Neural progenitor cell (in vitro differentiated cells): ENCODE measurements around the gene SLC6A7. TPM values are rescaled to one million over a fixed set of nuclear protein-coding genes. Genes with fewer than 3 reads are reported as not detected.

ENCODE experiments used
- DNase-seq: peaks from one replicate; pipeline ENCODE4 v3.0.0-alpha.2; 2016; ENCODE audit warnings: low spot score
- H2AFZ ChIP-seq: fragments of 200-600 bp; sonication (generic); replicated peaks from 2 replicates; pipeline ENCODE4 v1.6.1; 2016; ENCODE audit warnings: antibody characterized with exemption
- H3F3A ChIP-seq: fragments of 200-600 bp; sonication (generic); 2 replicates; pipeline ENCODE4 v1.6.1; 2016; ENCODE audit warnings: antibody characterized with exemption, low read depth
- H3K27ac ChIP-seq: fragments of 200-600 bp; sonication (generic); 2 replicates; pipeline ENCODE4 v1.5.1; 2016; ENCODE audit warnings: mild to moderate bottlenecking
- H3K27me3 ChIP-seq: fragments of 200-600 bp; sonication (generic); 2 replicates; pipeline ENCODE4 v1.6.1; 2016; ENCODE audit warnings: mild to moderate bottlenecking, moderate library complexity
- H3K36me3 ChIP-seq: fragments of 200-600 bp; sonication (generic); 2 replicates; pipeline ENCODE4 v1.5.1; 2016
- H3K4me1 ChIP-seq: fragments of 200-600 bp; sonication (generic); 2 replicates; pipeline ENCODE4 v1.6.1; 2016; ENCODE audit warnings: mixed run types
- H3K4me2 ChIP-seq: fragments of 200-600 bp; sonication (generic); 2 replicates; pipeline ENCODE4 v1.6.1; 2016
- H3K4me3 ChIP-seq: fragments of 200-600 bp; sonication (generic); 2 replicates; pipeline ENCODE4 v1.5.1; 2016
- H3K79me2 ChIP-seq: fragments of 200-600 bp; sonication (generic); 2 replicates; pipeline ENCODE4 v1.6.1; 2016; ENCODE audit warnings: low read depth
- H3K9ac ChIP-seq: fragments of 200-600 bp; sonication (generic); 2 replicates; pipeline ENCODE4 v1.6.1; 2016
- H3K9me3 ChIP-seq: fragments of 200-600 bp; sonication (generic); 2 replicates; pipeline ENCODE4 v1.5.1; 2016; ENCODE audit warnings: low read depth
- H4K20me1 ChIP-seq: fragments of 200-600 bp; sonication (generic); 2 replicates; pipeline ENCODE4 v1.6.1; 2016; ENCODE audit warnings: low read depth
- H3K27ac Mint-ChIP-seq: 3 replicates; pipeline ENCODE4 v1.8.0; 2021; ENCODE audit warnings: mixed read lengths
- H3K27me3 Mint-ChIP-seq: 2 replicates; pipeline ENCODE4 v1.8.0; 2022; ENCODE audit warnings: low read depth, mild to moderate bottlenecking, inconsistent platforms, moderate library complexity, mixed read lengths; ENCODE audit not compliant: insufficient read depth
- H3K36me3 Mint-ChIP-seq: 3 replicates; pipeline ENCODE4 v1.8.0; 2021; ENCODE audit warnings: mixed read lengths
- H3K4me1 Mint-ChIP-seq: 3 replicates; pipeline ENCODE4 v1.8.0; 2021; ENCODE audit warnings: mixed read lengths
- H3K4me3 Mint-ChIP-seq: 3 replicates; pipeline ENCODE4 v1.8.0; 2021; ENCODE audit warnings: mild to moderate bottlenecking, moderate library complexity, mixed read lengths
- H3K9me3 Mint-ChIP-seq: 3 replicates; pipeline ENCODE4 v1.8.0; 2020; ENCODE audit warnings: mixed read lengths
- EZH2 ChIP-seq: fragments of 200-600 bp; sonication (generic); IDR thresholded peaks from 2 replicates; pipeline ENCODE4 v1.6.1; 2017; ENCODE audit warnings: antibody characterized with exemption, mild to moderate bottlenecking, moderate library complexity
- EZH2phosphoT487 ChIP-seq: fragments of 200-600 bp; sonication (generic); IDR thresholded peaks from 2 replicates; pipeline ENCODE4 v1.6.1; 2017; ENCODE audit warnings: antibody characterized with exemption
- total RNA-seq: library from RNA; depleted of rRNA; stranded (reverse); fragments of >200 nt; gene quantifications from 2 replicates; pipeline ENCODE4 v1.2.3, GENCODE V29; 2015; ENCODE audit warnings: low replicate concordance
- TF ChIP-seq, protein P1 (sequence below): fragments of 200-600 bp; sonication (generic); IDR thresholded peaks from 2 replicates; pipeline ENCODE4 v1.5.1; 2017; ENCODE audit warnings: antibody characterized with exemption, mild to moderate bottlenecking

The SLC6A7 gene
- total RNA-seq, 1 donor from 2014 or later = not detected

DNA sequence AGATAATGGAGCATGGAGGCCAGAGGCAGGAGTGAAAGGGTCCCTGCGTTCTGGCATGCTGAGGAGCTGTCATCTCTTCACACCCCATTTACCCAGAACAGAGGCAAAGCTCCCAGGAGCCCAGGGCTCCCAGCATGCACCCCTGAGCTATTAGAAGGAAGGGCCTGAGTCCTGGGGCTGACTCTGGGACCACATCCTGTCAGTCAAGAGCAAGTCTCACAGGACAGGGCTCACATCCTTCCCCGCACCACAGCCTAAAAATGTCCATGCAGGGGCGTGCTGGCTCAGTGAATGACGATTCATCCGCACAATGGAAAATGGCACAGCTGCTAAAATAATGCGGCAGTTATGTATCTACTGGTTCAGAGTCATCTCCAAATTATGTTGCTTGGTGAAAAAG, 68.3 kb downstream of the SLC6A7 start:
- no peaks in the 10 kb centered on the region for H3K79me2 ChIP-seq
- no peak overlapping the region for H2AFZ ChIP-seq
- DNase-seq = peak; percentile 64
- Mint-ChIP-seq H3K36me3 (no peaks in the 10 kb centered on the region), H3K9me3 (no peaks in the 10 kb centered on the region), H3K4me1 (peaks cover 53% of the 10 kb centered on the region), H3K4me3 (peak overlapping the region; percentile 19), H3K27me3 (peaks cover 9% of the 10 kb centered on the region), H3K27ac (peak overlapping the region; percentile 79)
- no peak overlapping the region for H3K4me3 ChIP-seq
- H3K4me1 ChIP-seq = peaks cover 30% of the 10 kb centered on the region
- H3K4me2 ChIP-seq = no peak overlapping the region
- peaks cover 10% of the 10 kb centered on the region for H3F3A ChIP-seq
- H3K9ac ChIP-seq = no peak overlapping the region
- TF ChIP-seq EZH2phosphoT487 (no peak), EZH2 (no peak)
- TF ChIP-seq, protein P1, sequence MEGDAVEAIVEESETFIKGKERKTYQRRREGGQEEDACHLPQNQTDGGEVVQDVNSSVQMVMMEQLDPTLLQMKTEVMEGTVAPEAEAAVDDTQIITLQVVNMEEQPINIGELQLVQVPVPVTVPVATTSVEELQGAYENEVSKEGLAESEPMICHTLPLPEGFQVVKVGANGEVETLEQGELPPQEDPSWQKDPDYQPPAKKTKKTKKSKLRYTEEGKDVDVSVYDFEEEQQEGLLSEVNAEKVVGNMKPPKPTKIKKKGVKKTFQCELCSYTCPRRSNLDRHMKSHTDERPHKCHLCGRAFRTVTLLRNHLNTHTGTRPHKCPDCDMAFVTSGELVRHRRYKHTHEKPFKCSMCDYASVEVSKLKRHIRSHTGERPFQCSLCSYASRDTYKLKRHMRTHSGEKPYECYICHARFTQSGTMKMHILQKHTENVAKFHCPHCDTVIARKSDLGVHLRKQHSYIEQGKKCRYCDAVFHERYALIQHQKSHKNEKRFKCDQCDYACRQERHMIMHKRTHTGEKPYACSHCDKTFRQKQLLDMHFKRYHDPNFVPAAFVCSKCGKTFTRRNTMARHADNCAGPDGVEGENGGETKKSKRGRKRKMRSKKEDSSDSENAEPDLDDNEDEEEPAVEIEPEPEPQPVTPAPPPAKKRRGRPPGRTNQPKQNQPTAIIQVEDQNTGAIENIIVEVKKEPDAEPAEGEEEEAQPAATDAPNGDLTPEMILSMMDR = no peak
- no peaks in the 10 kb centered on the region for H3K9me3 ChIP-seq
- H3K36me3 ChIP-seq = no peaks in the 10 kb centered on the region
- no peak overlapping the region for H3K27ac ChIP-seq
- no peaks in the 10 kb centered on the region for H3K27me3 ChIP-seq
- no peaks in the 10 kb centered on the region for H4K20me1 ChIP-seq

Other genes with a start within 250 kb of the SLC6A7 start
- not detected in 2 replicates for gene PDE6A, start 245.3 kb upstream of the SLC6A7 start, total RNA-seq
- 14.0 and 20.1 TPM in 2 replicates for gene SLC26A2, start 229.3 kb upstream of the SLC6A7 start, total RNA-seq
- 4.1 and 4.7 TPM in 2 replicates for gene TIGD6, start 189.4 kb upstream of the SLC6A7 start, total RNA-seq
- gene HMGXB3, start 189.3 kb upstream of the SLC6A7 start, total RNA-seq = 23.1 and 31.3 TPM in 2 replicates
- not detected in 2 replicates for gene CSF1R, start 103.5 kb upstream of the SLC6A7 start, total RNA-seq
- 8.9 and 16.6 TPM in 2 replicates for gene PDGFRB, start 34.2 kb upstream of the SLC6A7 start, total RNA-seq
- gene CDX1, start 23.3 kb upstream of the SLC6A7 start, total RNA-seq = not detected in 2 replicates
- 0.09 and 0.28 TPM in 2 replicates for gene CAMK2A, start 99.7 kb downstream of the SLC6A7 start, total RNA-seq
- gene ARSI, start 112.8 kb downstream of the SLC6A7 start, total RNA-seq = 4.2 and 13.1 TPM in 2 replicates
- 37.9 and 79.8 TPM in 2 replicates for gene TCOF1, start 167.6 kb downstream of the SLC6A7 start, total RNA-seq
- gene CD74, start 222.8 kb downstream of the SLC6A7 start, total RNA-seq = 9.8 and 25.6 TPM in 2 replicates